HG03571 (cell line): ENCODE measurements around the gene CHST5.
"Not testable (repeated sequence)": the region's sequence is repeated elsewhere in the genome, so short reads cannot be mapped to it uniquely, and the experiment has no call there.

Experiments used
- ATAC-seq: cut with Tn5 transposase; IDR thresholded peaks from one replicate; pipeline ENCODE4 v1.9.1; 2021; ENCODE audit not compliant: unreplicated experiment

CHST5 gene

GRCh38 chr16:75514296-75514695 lies 21.6 kb downstream of the CHST5 start:
- no peak for ATAC-seq

- no peak for ATAC-seq
Observed at GRCh38 chr16:75506574-75506973, 29.3 kb downstream of the CHST5 start.

- ATAC-seq = no peak
Observed at GRCh38 chr16:75506107-75506506, 29.8 kb downstream of the CHST5 start.

GRCh38 chr16:75503801-75504200 lies 32.1 kb downstream of the CHST5 start:
- no peak for ATAC-seq

GRCh38 chr16:75502916-75503605 lies 32.8 kb downstream of the CHST5 start:
- ATAC-seq = no peak

- not testable (repeated sequence) for ATAC-seq
Observed at GRCh38 chr16:75501820-75502219, 34.1 kb downstream of the CHST5 start.

- no peak for ATAC-seq
Observed at GRCh38 chr16:75501359-75501758, 34.5 kb downstream of the CHST5 start.

- ATAC-seq = not testable (repeated sequence)
Observed at GRCh38 chr16:75498605-75499322, 37.1 kb downstream of the CHST5 start.

GRCh38 chr16:75497558-75497957 lies 38.4 kb downstream of the CHST5 start:
- no peak for ATAC-seq

- peak; percentile 74 for ATAC-seq
Observed at GRCh38 chr16:75495076-75495674, 40.7 kb downstream of the CHST5 start, which contains the start of gene CHST6. Gene CHST6, minus strand, starts transcription at chr16:75495441. Its CDS starts 15,613 bp downstream, at chr16:75479828.

GRCh38 chr16:75494661-75495075 lies 41.2 kb downstream of the CHST5 start:
- ATAC-seq = no peak

- no peak for ATAC-seq
Observed at GRCh38 chr16:75494184-75494583, 41.7 kb downstream of the CHST5 start.

- no peak for ATAC-seq
Observed at GRCh38 chr16:75491876-75492275, 44.0 kb downstream of the CHST5 start.

GRCh38 chr16:75488322-75488721 lies 47.6 kb downstream of the CHST5 start:
- ATAC-seq = no peak

- ATAC-seq = peak; percentile 35
Observed at GRCh38 chr16:75486676-75487313, 49.1 kb downstream of the CHST5 start.

GRCh38 chr16:75486014-75486675 lies 49.8 kb downstream of the CHST5 start:
- ATAC-seq = no peak

GRCh38 chr16:75485230-75486013 lies 50.5 kb downstream of the CHST5 start:
- ATAC-seq = peak; percentile 50

- ATAC-seq = no peak
Observed at GRCh38 chr16:75483222-75483621, 52.7 kb downstream of the CHST5 start.

GRCh38 chr16:75482434-75483205 lies 53.3 kb downstream of the CHST5 start:
- ATAC-seq = no peak
